ENCODE results near the gene TYW3.

GRCh38 chr1:74791491-74791890 lies 58.5 kb downstream of the TYW3 start:
- TF ChIP-seq EZH2 (IDR thresholded peaks at IDR 0.05; ENCODE audit: borderline replicate concordance, low read length) (no peak), CTCF (IDR thresholded peaks at IDR 0.05; ENCODE audit: low read length) (no peak)

Data from OCI-LY1 (cell line).